ENCODE data around the gene MYL12A.

GRCh38 chr18:3246635-3247239 is 864 bp upstream of the MYL12A start:
- no peak for TF ChIP-seq EZH2 (IDR thresholded peaks at IDR 0.05)
- no peak; the same call in 1 of the 2 replicates for TF ChIP-seq POLR2AphosphoS5 (IDR thresholded peaks at IDR 0.05; ENCODE audit: borderline replicate concordance, low read depth, low read length)
- no peak for TF ChIP-seq FOXP2 (optimal IDR thresholded peaks at IDR 0.05; ENCODE audit: control extremely low read depth, extremely low read length, insufficient read depth)

Measured in SK-N-MC (cell line).